HK-2 (cell line): ENCODE data around the gene FBXO22.
"Not testable (repeated sequence)": the region's sequence is repeated elsewhere in the genome, so short reads cannot be mapped to it uniquely, and the experiment has no call there.

Experiments
- DNase-seq: peaks from one replicate; pipeline ENCODE4 v3.0.0-alpha.2; 2018; ENCODE audit not compliant: unreplicated experiment

The FBXO22 gene

DNA sequence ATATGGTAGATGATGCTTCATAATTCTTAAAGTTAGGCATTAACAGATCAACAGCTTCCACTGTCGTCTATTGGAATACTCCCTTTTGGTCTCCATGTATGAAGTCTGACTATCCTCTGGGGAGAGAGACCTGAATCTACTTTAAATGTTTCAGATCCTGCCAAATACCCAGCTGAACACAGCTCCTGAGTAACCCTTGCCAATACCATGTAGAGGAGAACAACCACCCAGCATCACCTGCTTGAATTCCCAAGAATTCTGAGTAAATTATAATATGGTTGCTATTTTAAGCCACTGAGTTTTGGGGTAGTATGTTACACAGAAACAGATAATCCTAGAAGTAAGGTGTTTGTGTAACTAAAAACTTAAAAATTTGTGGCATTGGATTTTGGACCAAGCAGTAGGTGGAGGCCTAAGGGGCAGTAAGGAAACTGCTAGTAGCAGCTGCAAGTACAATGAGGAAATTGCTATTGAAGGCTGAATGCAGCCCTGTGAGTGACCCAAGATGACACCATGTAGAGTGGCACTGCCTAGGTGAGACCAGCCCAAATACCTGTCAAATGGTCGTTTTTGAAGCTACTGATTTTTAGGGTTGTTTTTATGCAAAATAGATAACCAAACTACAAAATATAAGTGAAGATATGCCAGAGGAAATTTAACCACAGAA is 77.6 kb downstream of the FBXO22 start:
- no peak for DNase-seq

DNA sequence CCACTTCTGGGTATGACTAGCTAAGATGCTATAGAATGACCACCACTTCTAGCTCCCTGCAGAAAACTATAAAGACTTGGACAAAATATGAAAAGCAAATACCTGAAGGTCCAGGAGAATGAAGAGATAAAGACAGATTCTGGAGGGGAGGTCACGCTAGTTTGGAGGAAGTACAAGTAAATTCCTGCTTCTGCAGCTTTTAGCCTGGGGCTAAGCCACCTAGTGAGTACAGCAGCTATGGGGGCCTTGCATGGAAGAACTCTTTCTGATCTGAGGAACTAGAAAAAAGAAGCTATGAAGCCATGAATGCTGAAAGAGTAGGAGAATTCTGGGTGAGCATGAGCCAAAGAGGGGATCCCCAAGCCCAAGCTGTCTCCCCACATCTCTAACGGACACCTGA is 78.8 kb downstream of the FBXO22 start:
- DNase-seq, result no peak

DNA sequence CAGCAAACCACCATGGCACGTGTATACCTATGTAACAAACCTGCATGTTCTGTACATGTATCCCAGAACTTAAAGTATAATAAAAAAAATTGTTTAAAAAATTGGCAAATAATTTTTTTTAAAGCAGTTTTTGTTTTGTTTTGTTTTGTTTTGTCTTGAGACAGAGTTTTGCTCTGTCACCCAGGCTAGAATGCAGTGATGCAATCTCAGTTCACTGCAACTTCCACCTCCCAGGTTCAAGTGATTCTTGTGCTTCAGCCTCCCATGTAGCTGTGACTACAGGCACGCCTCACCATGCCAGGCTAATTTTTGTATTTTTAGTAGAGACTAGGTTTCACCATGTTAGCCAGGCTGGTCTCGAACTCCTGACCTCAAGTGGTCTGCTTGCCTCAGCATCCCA is 81.0 kb downstream of the FBXO22 start:
- not testable (repeated sequence) for DNase-seq

DNA sequence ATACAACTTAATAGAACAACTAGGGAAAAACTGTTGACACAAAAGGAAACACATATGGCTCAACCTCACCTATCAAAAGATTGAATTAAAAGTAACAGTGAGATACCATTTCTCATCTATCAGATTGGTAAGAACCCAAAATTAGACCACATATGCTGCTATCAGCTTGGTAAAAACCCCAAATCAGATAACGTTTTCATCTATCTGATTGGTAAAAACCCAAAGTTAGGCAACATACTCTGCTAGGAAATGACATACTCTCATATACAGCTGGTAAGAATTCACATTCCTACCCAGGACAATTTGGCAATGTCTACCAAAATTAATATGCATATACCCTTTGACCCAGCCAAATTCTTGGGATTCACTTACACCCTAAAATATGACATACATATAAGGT is 82.3 kb downstream of the FBXO22 start:
- DNase-seq, result no peak

DNA sequence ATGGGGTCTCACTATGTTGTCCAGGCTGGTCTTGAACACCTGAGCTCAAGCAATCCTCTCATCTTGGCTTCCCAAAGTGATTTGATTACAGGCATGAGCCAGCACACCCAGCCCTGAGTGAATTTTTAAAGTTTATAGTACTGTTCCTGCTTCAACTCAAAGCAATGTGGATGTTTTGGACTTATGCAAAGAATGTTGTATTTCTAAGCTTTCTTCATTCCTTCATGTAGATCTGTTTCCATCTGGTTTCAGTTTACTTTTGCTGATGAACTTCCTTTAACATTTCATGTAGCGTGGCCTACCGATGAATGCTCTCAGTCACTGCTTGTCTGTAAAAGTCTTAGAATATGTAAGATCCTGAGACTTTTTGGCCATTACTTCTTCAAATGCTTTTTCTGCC is 85.4 kb downstream of the FBXO22 start:
- no peak for DNase-seq

DNA sequence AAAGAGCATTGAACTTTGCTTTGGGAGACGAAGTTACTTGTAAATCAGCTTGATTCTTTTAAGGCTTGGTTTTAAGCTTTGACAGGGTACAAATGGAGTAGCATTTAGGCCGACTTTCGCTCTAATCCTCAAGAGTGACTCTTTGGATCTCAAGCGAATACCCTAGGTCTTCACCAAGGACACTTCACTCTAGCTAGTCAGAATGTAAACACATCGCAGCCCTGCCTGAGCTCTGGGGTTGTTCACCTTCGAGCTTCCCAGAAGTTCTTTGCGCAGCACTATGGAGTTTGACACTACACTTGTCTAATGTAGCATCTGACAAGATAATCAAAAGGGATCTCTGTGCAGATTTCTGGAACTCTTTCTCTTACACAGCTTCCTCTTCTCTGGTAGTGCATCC is 86.2 kb downstream of the FBXO22 start:
- no peak for DNase-seq
